Calu3 (cell line): ENCODE data around the gene ADGRG6. TPM values are rescaled to one million over a fixed set of nuclear protein-coding genes. Genes with fewer than 3 reads are reported as not detected.
"Not testable (repeated sequence)": the region's sequence is repeated elsewhere in the genome, so short reads cannot be mapped to it uniquely, and the experiment has no call there.

Experiments used
- BruUV-seq: library from RNA; stranded (reverse); fragments of 400-500 nt; replicated peaks from 2 replicates; lab custom pipeline; 2021; lab: Mats Ljungman, UMichigan
- CTCF ChIA-PET: fragments of 300-600 bp; sonication (Branson Sonifier 250); formaldehyde crosslinking; loops from one replicate; lab custom pipeline; 2022; ENCODE audit warnings: antibody characterized with exemption; lab: Charles Lee
- DNase-seq: peaks from one replicate; pipeline ENCODE4 v3.0.0; 2022
- H3K27ac Mint-ChIP-seq: one replicate; pipeline ENCODE4 v1.8.0; 2022; ENCODE audit warnings: mixed read lengths; ENCODE audit not compliant: unreplicated experiment
- H3K27me3 Mint-ChIP-seq: one replicate; pipeline ENCODE4 v1.8.0; 2022; ENCODE audit warnings: mixed read lengths; ENCODE audit not compliant: unreplicated experiment
- H3K36me3 Mint-ChIP-seq: one replicate; pipeline ENCODE4 v1.8.0; 2022; ENCODE audit warnings: mild to moderate bottlenecking, moderate library complexity, mixed read lengths; ENCODE audit not compliant: insufficient read depth, unreplicated experiment
- H3K4me1 Mint-ChIP-seq: one replicate; pipeline ENCODE4 v1.8.0; 2022; ENCODE audit warnings: mild to moderate bottlenecking, low read depth, mixed read lengths; ENCODE audit not compliant: unreplicated experiment
- H3K4me3 Mint-ChIP-seq: one replicate; pipeline ENCODE4 v1.8.0; 2022; ENCODE audit warnings: mild to moderate bottlenecking, low read depth, moderate library complexity, mixed read lengths; ENCODE audit not compliant: unreplicated experiment
- H3K9me3 Mint-ChIP-seq: one replicate; pipeline ENCODE4 v1.8.0; 2022; ENCODE audit warnings: low read depth, mixed read lengths; ENCODE audit not compliant: unreplicated experiment
- intact Hi-C: fragments of 100-400 bp; cut with micrococcal nuclease; formaldehyde crosslinking; loops from one replicate; pipeline ENCODE4 v1.10.0; 2022; ENCODE audit not compliant: unreplicated experiment
- total RNA-seq: library from RNA; stranded (reverse); gene quantifications from 2 replicates; pipeline ENCODE4 v1.2.3, GENCODE V29; 2022
- TF ChIP-seq, protein P1 (sequence below): fragments of 200-600 bp; IDR thresholded peaks from one replicate; pipeline ENCODE4 v1.8.0; 2022; ENCODE audit warnings: antibody characterized with exemption; ENCODE audit not compliant: unreplicated experiment

ADGRG6 gene
- total RNA-seq, 1 experiment from 2014 or later: 109 TPM

DNA sequence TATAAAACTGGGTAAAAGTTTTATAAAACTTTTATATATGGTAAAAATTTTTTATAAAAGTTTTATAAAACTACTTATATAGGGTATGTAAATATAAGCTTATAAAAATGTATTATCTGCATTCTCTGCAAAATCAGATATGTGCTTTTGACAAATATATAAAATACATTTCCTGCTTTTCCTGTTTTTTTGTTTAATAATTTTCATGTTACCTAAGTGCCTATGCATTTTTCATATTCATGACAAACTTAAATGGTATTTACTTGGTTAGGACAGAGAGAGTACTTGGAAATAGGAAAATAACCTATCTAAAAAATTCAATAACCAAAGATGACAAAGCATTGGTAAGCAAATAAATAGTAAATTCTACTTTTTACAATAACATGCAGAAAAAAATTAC lies 41.2 kb downstream of the ADGRG6 start:
- TF ChIP-seq, protein P1, sequence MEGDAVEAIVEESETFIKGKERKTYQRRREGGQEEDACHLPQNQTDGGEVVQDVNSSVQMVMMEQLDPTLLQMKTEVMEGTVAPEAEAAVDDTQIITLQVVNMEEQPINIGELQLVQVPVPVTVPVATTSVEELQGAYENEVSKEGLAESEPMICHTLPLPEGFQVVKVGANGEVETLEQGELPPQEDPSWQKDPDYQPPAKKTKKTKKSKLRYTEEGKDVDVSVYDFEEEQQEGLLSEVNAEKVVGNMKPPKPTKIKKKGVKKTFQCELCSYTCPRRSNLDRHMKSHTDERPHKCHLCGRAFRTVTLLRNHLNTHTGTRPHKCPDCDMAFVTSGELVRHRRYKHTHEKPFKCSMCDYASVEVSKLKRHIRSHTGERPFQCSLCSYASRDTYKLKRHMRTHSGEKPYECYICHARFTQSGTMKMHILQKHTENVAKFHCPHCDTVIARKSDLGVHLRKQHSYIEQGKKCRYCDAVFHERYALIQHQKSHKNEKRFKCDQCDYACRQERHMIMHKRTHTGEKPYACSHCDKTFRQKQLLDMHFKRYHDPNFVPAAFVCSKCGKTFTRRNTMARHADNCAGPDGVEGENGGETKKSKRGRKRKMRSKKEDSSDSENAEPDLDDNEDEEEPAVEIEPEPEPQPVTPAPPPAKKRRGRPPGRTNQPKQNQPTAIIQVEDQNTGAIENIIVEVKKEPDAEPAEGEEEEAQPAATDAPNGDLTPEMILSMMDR: no peak
- intact Hi-C loops: no loop called here
- peaks cover under 1% of the 10 kb centered on the region for H3K9me3 Mint-ChIP-seq
- H3K36me3 Mint-ChIP-seq: peaks cover 10% of the 10 kb centered on the region
- no peaks in the 10 kb centered on the region for H3K27me3 Mint-ChIP-seq
- H3K4me3 Mint-ChIP-seq: no peak overlapping the region
- H3K4me1 Mint-ChIP-seq: peaks cover 23% of the 10 kb centered on the region
- H3K27ac Mint-ChIP-seq: no peak overlapping the region
- DNase-seq: no peak
- CTCF ChIA-PET: no interaction called here
- no TSS peak for BruUV-seq

DNA sequence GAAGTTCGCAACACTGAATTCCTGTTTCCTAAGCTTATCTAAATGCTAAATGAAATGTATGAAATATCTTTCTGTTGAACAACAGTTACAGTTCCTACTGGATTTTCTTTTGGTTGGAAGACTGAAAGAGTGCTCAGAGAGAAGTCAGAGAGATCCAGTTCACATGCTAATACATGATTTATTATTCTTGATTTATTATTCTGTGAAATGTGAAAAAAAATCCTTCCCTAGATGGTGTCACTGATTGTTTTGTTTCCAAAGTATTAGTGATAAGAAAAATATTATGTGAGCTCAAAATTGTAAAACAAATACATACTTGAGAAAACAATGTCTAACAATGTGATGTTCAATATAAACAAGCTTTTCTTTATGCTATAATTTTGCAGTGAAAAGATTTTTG lies 42.1 kb downstream of the ADGRG6 start:
- intact Hi-C loops: no loop called here
- Mint-ChIP-seq H3K4me1 (peaks cover 30% of the 10 kb centered on the region), H3K9me3 (peaks cover 2% of the 10 kb centered on the region), H3K27me3 (no peaks in the 10 kb centered on the region), H3K36me3 (peaks cover 10% of the 10 kb centered on the region), H3K4me3 (no peak overlapping the region), H3K27ac (no peak overlapping the region)
- DNase-seq: no peak
- TF ChIP-seq, protein P1: no peak
- CTCF ChIA-PET: no interaction called here
- BruUV-seq: no TSS peak

DNA sequence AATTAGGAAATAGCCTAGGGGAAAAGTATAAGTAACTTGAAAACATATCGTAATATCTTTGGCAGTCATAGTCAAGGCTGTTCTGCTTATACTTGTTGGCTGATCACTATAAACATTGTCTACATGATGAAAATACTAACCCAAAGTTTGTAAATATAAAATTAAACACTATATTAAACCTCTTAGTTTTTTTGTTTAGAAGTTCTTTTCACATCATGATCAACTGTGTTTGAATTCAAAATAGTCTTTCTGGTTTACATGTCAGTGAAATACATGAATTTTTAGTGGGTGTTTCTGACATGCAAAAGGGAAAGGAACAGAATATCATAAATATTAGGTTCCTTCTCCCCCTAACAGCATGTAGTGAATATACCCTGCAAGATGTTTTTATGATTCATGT lies 43.5 kb downstream of the ADGRG6 start:
- CTCF ChIA-PET: no interaction called here
- TF ChIP-seq, protein P1: no peak
- BruUV-seq: no TSS peak
- intact Hi-C loops: no loop called here
- peaks cover 5% of the 10 kb centered on the region for H3K36me3 Mint-ChIP-seq
- H3K27ac Mint-ChIP-seq: no peak overlapping the region
- no peaks in the 10 kb centered on the region for H3K27me3 Mint-ChIP-seq
- no peak overlapping the region for H3K4me3 Mint-ChIP-seq
- DNase-seq: no peak
- peaks cover 2% of the 10 kb centered on the region for H3K9me3 Mint-ChIP-seq
- H3K4me1 Mint-ChIP-seq: peaks cover 33% of the 10 kb centered on the region

DNA sequence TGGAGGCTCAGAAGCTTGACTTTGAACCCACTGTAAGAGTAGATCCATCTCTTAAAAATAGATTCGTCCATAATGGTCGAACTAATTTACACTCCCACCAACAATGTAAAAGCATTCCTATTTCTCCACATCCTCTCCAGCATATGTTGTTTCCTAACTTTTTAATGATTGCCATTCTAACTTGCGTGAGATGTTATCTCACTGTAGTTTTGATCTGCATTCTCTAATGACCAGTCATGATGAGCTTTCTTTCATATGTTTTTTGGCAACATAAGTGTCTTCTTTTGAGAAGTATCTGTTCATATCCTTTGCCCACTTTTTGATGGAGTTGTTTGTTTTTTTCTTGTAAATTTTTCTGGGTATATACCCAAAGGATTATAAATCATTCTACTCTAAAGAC lies 44.4 kb downstream of the ADGRG6 start:
- intact Hi-C loops, CTCF ChIA-PET, H3K36me3 Mint-ChIP-seq, H3K9me3 Mint-ChIP-seq, DNase-seq, H3K27ac Mint-ChIP-seq, BruUV-seq, H3K27me3 Mint-ChIP-seq, H3K4me3 Mint-ChIP-seq: not testable (repeated sequence)
- peaks cover 25% of the 10 kb centered on the region for H3K4me1 Mint-ChIP-seq

DNA sequence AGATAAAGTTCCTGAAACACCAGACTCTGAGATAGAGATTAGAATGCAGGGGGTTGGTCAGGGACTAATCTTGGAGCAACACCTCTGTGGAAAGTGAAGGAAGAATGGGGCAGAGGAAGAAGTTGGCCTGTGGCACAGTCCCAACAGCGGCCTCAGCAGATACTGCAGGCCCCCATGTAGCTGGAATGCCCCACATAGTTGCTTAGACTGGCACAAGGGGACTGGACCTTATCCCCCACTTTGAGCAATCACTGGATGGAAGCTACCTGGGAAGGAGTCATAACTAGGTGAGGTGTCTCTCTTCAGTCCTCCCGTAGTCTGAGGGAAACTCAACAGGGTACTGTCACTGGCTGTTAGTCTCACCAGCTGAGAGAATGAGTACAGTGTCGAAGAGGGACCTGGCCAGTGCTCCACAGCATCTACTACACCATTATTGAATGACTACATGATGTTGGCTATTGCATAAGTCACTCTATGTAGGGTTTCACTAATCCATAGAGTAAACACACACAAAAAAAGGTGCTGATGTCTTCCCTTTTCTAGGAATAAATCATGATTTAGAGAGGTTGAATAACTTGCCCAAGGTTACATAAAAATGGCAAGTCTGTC lies 47.5 kb downstream of the ADGRG6 start:
- TF ChIP-seq, protein P1: no peak
- CTCF ChIA-PET: no interaction called here
- BruUV-seq: no TSS peak
- H3K4me3 Mint-ChIP-seq: no peak overlapping the region
- peaks cover 4% of the 10 kb centered on the region for H3K9me3 Mint-ChIP-seq
- no peaks in the 10 kb centered on the region for H3K27me3 Mint-ChIP-seq
- no peaks in the 10 kb centered on the region for H3K36me3 Mint-ChIP-seq
- H3K27ac Mint-ChIP-seq: no peak overlapping the region
- intact Hi-C loops: no loop called here
- H3K4me1 Mint-ChIP-seq: peaks cover 31% of the 10 kb centered on the region
- DNase-seq: no peak
